Stimulated activated naive CD8-positive, alpha-beta T cell treated with anti-CD3 and anti-CD28 coated beads, Interleukin-15, amount 100 ng/mL, for 72 hours (primary cell): ENCODE data around the gene NDUFS7.
"Not testable (repeated sequence)": the region's sequence is repeated elsewhere in the genome, so short reads cannot be mapped to it uniquely, and the experiment has no call there.

ENCODE experiments used
- ATAC-seq: fragments of 150-1000 bp; cut with Tn5 transposase; 2 replicates; pipeline ENCODE4 v1.10.0; 2021; ENCODE audit warnings: mild to moderate bottlenecking, moderate library complexity
- DNase-seq, 2 donors: peaks; one replicate each; pipeline ENCODE4 v3.0.0; 2021 to 2022
- H3K27ac Mint-ChIP-seq, 2 donors: one replicate each; pipeline ENCODE4 v1.8.0; 2022; ENCODE audit warnings: mild to moderate bottlenecking in 2 of 2, mixed read lengths in 2 of 2, moderate library complexity in 2 of 2
- H3K27me3 Mint-ChIP-seq: one replicate; pipeline ENCODE4 v1.8.0; 2022; ENCODE audit warnings: mixed read lengths
- H3K4me1 Mint-ChIP-seq: one replicate; pipeline ENCODE4 v1.8.0; 2022; ENCODE audit warnings: mild to moderate bottlenecking, mixed read lengths
- H3K4me3 Mint-ChIP-seq, 2 donors: one replicate each; pipeline ENCODE4 v1.8.0; 2022; ENCODE audit warnings: mild to moderate bottlenecking in 2 of 2, mixed read lengths in 2 of 2, moderate library complexity in 1 of 2
- H3K9me3 Mint-ChIP-seq, 2 donors: one replicate each; pipeline ENCODE4 v1.8.0; 2022; ENCODE audit warnings: mixed read lengths in 2 of 2

The NDUFS7 gene

GRCh38 chr19:1434577-1435060 lies 50.9 kb downstream of the NDUFS7 start:
- no peak overlapping the region for H3K4me3 Mint-ChIP-seq
- H3K27ac Mint-ChIP-seq, result no peak overlapping the region
- DNase-seq, result no peak
- H3K9me3 Mint-ChIP-seq, result no peaks in the 10 kb centered on the region
- peaks cover 15% of the 10 kb centered on the region for H3K4me1 Mint-ChIP-seq
- H3K27me3 Mint-ChIP-seq, result no peaks in the 10 kb centered on the region
- ATAC-seq, result no peak

DNA sequence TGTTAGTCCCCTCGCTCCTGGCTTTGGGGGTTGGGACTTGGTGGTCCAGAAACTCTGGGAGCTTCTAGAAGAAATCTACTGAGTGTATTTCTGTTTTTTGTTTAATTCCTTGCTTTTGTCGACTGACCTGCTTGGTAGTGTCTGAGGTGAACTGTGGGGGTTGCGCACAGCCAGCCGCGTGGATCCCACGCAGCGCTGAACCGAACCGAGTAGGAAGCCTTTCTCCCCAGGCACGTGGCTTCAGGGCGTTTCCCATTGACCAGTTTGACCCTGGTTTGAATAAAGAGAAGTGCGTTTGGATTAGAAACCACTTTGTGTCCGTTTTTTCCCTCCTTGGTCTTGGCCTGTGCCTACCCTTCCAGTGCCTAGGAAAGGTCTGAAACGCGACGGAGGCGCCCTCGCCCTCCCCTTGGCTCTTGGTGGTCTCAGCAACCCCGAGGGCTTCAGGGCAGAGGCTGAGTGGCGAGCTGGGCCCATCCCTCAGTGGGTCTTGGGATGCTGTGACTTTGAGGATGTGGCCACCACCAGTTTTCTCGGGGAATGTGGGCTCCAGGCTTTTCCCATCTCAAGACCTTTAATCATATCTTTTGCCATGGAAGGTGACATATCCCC lies 51.8 kb downstream of the NDUFS7 start:
- Mint-ChIP-seq H3K4me3 (no peak overlapping the region), H3K4me1 (peaks cover 24% of the 10 kb centered on the region), H3K27me3 (no peaks in the 10 kb centered on the region), H3K9me3 (no peaks in the 10 kb centered on the region), H3K27ac (no peak overlapping the region)
- no peak for ATAC-seq
- DNase-seq, result no peak

- peak overlapping the region; percentile 99 to 100 for H3K4me3 Mint-ChIP-seq
- H3K27ac Mint-ChIP-seq, result no peak overlapping the region
- peaks cover 44% of the 10 kb centered on the region for H3K4me1 Mint-ChIP-seq
- no peaks in the 10 kb centered on the region for H3K9me3 Mint-ChIP-seq
- H3K27me3 Mint-ChIP-seq, result no peaks in the 10 kb centered on the region
- no peak for ATAC-seq
- DNase-seq, result no peak
These were observed 53.9 kb downstream of the NDUFS7 start for GRCh38 chr19:1437609-1438008.

DNA sequence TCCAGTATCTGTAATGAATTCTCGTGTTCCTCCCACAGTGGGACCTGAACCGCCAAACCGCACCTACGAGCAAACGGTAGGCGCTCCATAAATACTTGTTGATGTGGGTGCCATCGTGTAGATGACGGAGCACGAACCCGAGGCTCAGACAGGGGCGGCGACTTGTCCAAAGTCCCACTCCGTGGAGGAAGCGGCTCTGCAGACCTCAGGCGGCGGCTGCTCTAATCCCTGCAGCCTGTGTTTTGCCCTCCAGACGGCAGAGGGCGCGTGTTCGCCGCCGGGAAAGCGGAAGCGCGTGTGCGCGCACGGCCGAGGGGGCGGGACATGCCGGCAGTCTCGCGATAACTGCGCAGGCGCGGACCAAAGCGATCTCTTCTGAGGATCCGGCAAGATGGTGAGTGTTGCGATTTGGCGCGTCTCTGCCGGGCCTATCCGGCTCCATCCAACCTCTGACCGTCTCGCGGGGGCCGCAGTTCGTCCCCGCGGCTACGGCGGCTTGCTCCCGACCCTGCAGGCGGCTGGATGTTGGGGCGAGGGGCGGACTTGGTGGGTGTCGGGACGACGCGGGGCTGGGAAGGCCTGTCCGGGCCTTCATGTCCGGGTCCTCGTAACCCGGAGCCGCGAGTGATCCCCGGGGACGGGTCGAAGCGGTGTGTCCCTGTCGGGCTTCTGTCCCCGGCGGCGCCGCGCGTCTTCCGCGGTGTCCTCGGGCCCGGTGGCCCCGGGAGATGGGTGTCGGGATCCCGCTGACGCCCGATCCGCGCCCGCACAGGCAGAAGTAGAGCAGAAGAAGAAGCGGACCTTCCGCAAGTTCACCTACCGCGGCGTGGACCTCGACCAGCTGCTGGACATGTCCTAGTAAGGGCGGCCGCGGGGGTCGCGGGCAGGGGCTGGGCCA lies 54.6 kb downstream of the NDUFS7 start, which contains the start of gene RPS15:
Gene RPS15, plus strand, starts transcription at position 362 of the 898 bp plus-strand sequence. Its CDS starts 30 bp downstream, at position 392.
- ATAC-seq (peak; percentile 88), DNase-seq (peak; percentile 95 to 96)
- Mint-ChIP-seq H3K4me1 (peaks cover 48% of the 10 kb centered on the region), H3K4me3 (peak within 1 kb of the TSS; percentile 99 to 100), H3K9me3 (no peaks in the 10 kb centered on the region), H3K27me3 (no peaks in the 10 kb centered on the region), H3K27ac (peak within 1 kb of the TSS; percentile 100)

- H3K4me3 Mint-ChIP-seq, result peak overlapping the region; percentile 99 to 100
- no peak for ATAC-seq
These were observed 55.2 kb downstream of the NDUFS7 start for GRCh38 chr19:1438933-1439354.

GRCh38 chr19:1439525-1440417 lies 56.1 kb downstream of the NDUFS7 start:
- H3K27me3 Mint-ChIP-seq, DNase-seq, H3K9me3 Mint-ChIP-seq, ATAC-seq: not testable (repeated sequence)
- peaks cover 57% of the 10 kb centered on the region for H3K4me1 Mint-ChIP-seq
- H3K27ac Mint-ChIP-seq, result peak overlapping the region; percentile 89 to 100
- peak overlapping the region; percentile 99 to 100 for H3K4me3 Mint-ChIP-seq

More at GRCh38 chr19:1438933-1439354, 55.2 kb downstream of the NDUFS7 start:
- Mint-ChIP-seq H3K27me3 (no peaks in the 10 kb centered on the region), H3K27ac (peak overlapping the region; percentile 89 to 100), H3K9me3 (no peaks in the 10 kb centered on the region), H3K4me1 (peaks cover 49% of the 10 kb centered on the region)
- DNase-seq, result no peak

- Mint-ChIP-seq H3K27ac (peak overlapping the region; percentile 25 to 100), H3K27me3 (peaks cover 3% of the 10 kb centered on the region), H3K4me1 (peaks cover 63% of the 10 kb centered on the region), H3K9me3 (no peaks in the 10 kb centered on the region), H3K4me3 (peak overlapping the region; percentile 99 to 100)
- DNase-seq (no peak), ATAC-seq (no peak)
These were observed 56.7 kb downstream of the NDUFS7 start for GRCh38 chr19:1440418-1440801.

DNA sequence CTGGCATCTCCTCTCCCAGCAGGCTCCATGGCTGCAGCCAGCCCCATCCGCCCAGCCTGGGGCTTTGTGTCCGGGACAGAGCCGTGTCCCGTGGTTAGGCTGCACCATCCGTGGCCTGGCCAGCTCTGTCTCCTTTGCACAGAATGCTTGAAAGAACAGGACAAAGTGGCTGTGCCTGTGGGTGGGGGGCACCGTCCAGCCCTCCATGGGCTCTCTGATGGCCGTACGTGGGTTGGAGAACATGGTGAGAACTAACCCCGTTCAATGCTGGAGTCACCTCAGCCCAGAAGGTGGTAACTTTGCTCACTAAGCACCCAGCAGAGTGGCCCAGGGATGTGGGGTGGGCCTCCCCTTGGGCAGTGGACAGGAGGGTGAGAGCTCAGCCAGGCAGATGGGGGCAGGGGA lies 57.3 kb downstream of the NDUFS7 start:
- ATAC-seq (no peak), DNase-seq (no peak)
- peaks cover 67% of the 10 kb centered on the region for H3K4me1 Mint-ChIP-seq
- peaks cover 8% of the 10 kb centered on the region for H3K27me3 Mint-ChIP-seq
- H3K4me3 Mint-ChIP-seq, result peak overlapping the region; percentile 99 to 100
- H3K27ac Mint-ChIP-seq, result peak overlapping the region in 1 of 2 donors; percentile 100
- H3K9me3 Mint-ChIP-seq, result no peaks in the 10 kb centered on the region

- Mint-ChIP-seq H3K27me3 (peaks cover 13% of the 10 kb centered on the region), H3K4me1 (peaks cover 67% of the 10 kb centered on the region), H3K9me3 (no peaks in the 10 kb centered on the region), H3K27ac (peak overlapping the region; percentile 80 to 100), H3K4me3 (peak overlapping the region in 1 of 2 donors; percentile 41)
- DNase-seq, result no peak
- ATAC-seq, result no peak
These were observed 58.2 kb downstream of the NDUFS7 start for GRCh38 chr19:1441677-1442438.
